NB4 (cell line): Measurements from ENCODE around the gene AGBL4.

ENCODE experiments used
- MYC ChIP-seq: IDR thresholded peaks from 2 replicates; pipeline ENCODE4 v1.6.1; 2011; ENCODE audit warnings: low read depth, low read length
- POLR2A ChIP-seq: IDR thresholded peaks from 2 replicates; pipeline ENCODE4 v1.6.1; 2011; ENCODE audit warnings: mild to moderate bottlenecking; ENCODE audit not compliant: insufficient read length; ENCODE audit errors: extremely low read depth
- TF ChIP-seq, protein P1 (sequence below): IDR thresholded peaks from one replicate; pipeline ENCODE4 v1.5.1; 2012; ENCODE audit warnings: low read depth, low read length
- TF ChIP-seq, protein P2 (sequence below): IDR thresholded peaks from 2 replicates; pipeline ENCODE4 v1.6.1; 2011; ENCODE audit warnings: low read depth, low read length

DNA sequence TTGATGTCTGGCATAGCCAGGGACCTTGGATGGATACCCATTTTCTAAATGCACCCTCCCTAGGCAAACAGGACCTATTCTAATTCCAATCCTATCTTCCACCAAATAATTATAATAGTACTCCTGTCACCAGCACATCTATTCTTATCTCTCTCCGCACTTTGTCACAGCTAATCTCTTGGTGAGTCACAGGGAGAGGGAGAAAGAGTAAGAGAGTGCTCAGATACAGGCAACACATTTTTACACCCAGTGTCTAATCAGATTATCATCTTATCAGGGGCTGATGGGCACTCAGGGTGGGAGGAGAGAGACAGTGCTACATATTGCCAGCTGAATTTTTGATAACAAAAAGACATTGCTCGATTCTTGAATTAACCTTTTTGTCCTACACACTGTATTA, 972.1 kb downstream of the AGBL4 start:
- TF ChIP-seq, protein P1, sequence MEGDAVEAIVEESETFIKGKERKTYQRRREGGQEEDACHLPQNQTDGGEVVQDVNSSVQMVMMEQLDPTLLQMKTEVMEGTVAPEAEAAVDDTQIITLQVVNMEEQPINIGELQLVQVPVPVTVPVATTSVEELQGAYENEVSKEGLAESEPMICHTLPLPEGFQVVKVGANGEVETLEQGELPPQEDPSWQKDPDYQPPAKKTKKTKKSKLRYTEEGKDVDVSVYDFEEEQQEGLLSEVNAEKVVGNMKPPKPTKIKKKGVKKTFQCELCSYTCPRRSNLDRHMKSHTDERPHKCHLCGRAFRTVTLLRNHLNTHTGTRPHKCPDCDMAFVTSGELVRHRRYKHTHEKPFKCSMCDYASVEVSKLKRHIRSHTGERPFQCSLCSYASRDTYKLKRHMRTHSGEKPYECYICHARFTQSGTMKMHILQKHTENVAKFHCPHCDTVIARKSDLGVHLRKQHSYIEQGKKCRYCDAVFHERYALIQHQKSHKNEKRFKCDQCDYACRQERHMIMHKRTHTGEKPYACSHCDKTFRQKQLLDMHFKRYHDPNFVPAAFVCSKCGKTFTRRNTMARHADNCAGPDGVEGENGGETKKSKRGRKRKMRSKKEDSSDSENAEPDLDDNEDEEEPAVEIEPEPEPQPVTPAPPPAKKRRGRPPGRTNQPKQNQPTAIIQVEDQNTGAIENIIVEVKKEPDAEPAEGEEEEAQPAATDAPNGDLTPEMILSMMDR, result no peak
- TF ChIP-seq, protein P2, sequence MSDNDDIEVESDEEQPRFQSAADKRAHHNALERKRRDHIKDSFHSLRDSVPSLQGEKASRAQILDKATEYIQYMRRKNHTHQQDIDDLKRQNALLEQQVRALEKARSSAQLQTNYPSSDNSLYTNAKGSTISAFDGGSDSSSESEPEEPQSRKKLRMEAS, result no peak
- no peak for TF ChIP-seq POLR2A
- no peak for TF ChIP-seq MYC
